GM21619 (cell line): ENCODE measurements around the gene XPO4.
"Not testable (repeated sequence)": the region's sequence is repeated elsewhere in the genome, so short reads cannot be mapped to it uniquely, and the experiment has no call there.

ENCODE experiments used
- ATAC-seq: cut with Tn5 transposase; IDR thresholded peaks from one replicate; pipeline ENCODE4 v1.9.1; 2021; ENCODE audit not compliant: unreplicated experiment

Gene XPO4

DNA sequence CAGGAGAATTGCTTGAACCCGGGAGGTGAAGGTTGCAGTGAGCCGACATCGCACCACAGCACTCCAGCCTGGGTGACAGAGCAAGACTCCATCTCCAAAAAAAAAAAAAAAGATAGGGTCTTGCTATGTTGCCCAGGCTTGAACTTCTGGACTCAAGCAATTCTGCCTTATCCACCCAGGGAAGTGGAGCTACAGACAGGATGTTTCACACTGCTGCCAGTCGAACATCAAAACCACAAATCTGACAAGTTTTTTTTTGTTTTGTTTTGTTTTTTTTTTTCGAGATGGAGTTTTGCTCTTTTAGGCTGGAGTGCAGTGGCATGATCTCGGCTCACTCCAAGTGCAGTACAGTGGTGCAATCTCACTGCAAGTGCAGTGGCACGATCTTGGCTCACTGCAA, 10.8 kb downstream of the XPO4 start:
- no peak for ATAC-seq

- ATAC-seq = no peak
These were observed 11.5 kb downstream of the XPO4 start for GRCh38 chr13:20891034-20891433.

GRCh38 chr13:20890540-20890939, 12.0 kb downstream of the XPO4 start:
- ATAC-seq = not testable (repeated sequence)

DNA sequence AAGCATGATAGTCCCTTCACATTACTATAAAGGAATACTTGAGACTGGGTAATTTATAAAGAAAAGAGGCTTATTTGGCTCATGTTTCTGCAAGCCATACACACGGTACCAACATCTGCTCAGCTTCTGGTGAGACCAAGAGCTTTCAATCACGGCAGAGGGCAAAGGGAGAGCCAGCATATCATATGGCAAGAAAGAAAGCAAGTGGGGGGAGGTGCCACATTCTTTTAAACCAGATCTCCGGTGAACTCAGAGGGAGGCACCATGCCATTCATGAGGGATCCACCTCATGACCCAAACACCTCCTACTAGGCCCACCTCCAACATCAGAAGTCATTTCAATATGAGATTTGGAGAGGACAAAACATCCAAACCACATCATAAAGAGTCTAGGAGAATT, 20.3 kb downstream of the XPO4 start:
- ATAC-seq = no peak

DNA sequence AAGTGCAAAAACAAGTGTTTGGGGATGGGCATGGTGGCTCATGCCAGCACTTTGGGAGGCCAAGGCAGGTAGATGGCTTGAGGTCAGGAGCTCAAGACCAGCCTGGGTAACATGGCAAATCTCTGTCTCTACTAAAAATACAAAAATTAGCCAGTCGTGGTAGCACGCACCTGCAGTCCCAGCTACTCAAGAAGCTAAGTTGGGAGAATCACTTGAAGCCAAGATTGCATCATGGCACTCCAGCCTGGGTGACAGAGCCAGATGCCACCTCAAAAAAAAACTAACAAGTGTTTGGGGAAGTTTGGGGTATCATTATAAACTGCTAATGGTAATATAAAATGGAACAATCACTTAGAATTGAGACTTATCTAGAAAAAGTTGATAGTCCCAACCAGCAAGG, 24.6 kb downstream of the XPO4 start:
- no peak for ATAC-seq

DNA sequence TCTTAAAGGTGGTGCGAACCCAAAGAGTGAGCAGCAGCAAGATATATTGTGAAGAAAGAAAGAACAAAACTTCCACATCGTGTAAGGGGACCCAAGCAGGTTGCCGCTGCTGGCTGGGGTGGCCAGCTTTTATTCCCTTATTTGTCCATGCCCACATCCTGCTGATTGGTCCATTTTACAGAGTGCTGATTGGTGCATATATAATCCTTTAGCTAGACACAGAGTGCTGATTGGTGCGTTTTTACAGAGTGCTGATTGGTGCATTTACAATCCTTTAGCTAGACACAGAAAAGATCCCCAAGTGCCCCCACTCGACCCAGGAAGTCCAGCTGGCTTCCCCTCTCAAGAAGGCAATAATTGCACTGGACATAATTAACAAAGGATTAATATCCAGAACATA, 25.7 kb downstream of the XPO4 start:
- ATAC-seq = not testable (repeated sequence)

GRCh38 chr13:20874439-20874838, 28.1 kb downstream of the XPO4 start:
- ATAC-seq = not testable (repeated sequence)

GRCh38 chr13:20873348-20873747, 29.2 kb downstream of the XPO4 start:
- ATAC-seq = no peak

DNA sequence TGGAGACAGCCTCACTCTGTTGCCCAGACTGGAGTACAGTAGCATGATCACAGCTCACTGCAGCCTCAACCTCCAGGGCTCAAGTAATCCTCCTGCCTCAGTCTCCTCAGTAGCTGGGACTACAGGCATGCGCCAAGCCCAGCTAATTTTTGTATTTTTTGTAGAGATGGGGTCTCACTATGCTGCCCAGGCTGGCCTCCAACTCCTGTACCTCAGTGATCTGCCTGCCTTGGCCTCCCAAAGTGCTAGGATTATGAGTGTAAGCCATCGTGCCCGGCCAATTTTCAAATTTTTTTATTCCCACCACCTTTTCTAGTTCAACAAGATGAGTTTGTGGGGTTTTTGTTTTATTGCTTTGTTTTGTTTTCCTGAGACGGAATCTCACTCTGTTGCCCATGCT, 31.7 kb downstream of the XPO4 start:
- no peak for ATAC-seq

GRCh38 chr13:20869540-20869939, 33.0 kb downstream of the XPO4 start:
- no peak for ATAC-seq

- ATAC-seq = no peak
These were observed 35.1 kb downstream of the XPO4 start for GRCh38 chr13:20867408-20867807.

GRCh38 chr13:20861666-20862065, 40.9 kb downstream of the XPO4 start:
- ATAC-seq = not testable (repeated sequence)

- ATAC-seq = no peak
These were observed 41.7 kb downstream of the XPO4 start for GRCh38 chr13:20860844-20861243.

DNA sequence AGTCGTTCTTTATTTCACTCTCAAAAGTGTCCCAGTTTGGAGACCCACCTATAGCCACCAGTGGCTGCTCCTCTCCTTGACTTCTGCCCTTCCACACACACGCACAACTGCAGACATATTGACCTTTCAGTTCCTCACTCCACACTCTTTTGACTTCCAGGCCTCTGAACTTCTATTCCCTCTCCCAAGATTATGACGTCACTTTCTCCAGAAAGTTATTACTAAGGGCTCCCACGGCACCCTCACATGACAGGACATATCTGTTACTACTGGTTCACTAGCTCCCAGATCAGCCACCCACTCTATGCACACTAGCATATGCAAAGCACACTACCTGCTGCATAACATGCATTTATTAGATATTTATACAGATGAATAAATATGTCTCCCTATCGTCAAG, 45.9 kb downstream of the XPO4 start:
- no peak for ATAC-seq

GRCh38 chr13:20851844-20852402, 50.6 kb downstream of the XPO4 start:
- no peak for ATAC-seq

DNA sequence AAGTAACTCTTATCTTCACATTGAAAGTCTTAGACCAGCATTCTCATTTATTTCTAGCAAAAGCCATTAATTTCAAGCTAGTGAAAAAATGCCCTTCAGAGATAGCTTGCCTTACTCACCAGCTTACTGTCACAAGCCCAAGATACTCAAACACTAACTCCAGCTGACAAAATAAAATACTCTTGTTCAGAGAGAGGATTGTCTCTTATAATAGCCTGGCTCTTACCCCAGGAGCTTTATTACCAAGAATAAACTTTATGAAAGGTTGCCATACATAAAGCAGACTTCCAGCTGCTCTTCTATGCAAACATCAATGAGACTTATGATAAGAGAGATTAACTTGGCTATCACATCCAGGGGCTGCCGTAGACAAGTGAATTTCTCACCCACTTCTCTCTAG, 53.6 kb downstream of the XPO4 start:
- no peak for ATAC-seq

- no peak for ATAC-seq
These were observed 54.3 kb downstream of the XPO4 start for GRCh38 chr13:20848203-20848602.

DNA sequence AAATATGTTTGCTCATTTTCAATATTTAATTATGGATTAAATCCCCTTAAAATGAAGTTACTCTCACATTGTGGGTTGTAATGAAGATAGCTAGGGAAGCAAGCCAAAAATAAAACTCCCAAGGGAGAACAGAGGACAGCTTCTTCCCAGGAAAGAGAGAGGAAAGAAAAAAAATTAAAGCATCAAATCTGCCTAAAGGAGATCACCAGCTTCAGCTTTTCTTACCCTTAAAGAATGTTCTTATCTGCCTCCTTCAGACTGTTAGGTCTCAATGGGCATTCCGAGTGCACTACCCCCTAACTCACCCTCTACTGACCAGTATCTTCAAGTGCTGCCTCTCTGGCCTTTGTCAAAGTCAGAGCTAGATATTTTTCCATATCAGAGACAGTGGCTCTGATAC, 55.2 kb downstream of the XPO4 start:
- ATAC-seq = no peak

DNA sequence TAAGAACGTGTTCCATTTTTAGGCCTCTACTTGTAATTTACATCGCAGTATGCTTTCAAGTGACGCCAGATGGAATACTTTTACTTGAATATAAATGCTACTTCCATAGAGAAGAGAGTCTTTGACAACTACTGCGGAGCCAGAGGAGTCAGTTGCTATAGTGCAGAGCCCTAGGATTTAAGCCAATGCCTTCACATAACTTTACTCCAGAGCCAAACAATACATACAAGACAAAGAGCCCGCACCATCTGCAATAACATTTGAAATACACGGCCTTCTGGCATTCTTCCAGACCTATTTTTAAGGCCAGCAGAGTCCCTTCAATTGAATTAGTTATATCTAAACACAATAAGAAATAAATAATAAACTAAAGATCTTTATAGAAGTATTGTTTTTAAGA, 59.4 kb downstream of the XPO4 start:
- no peak for ATAC-seq

DNA sequence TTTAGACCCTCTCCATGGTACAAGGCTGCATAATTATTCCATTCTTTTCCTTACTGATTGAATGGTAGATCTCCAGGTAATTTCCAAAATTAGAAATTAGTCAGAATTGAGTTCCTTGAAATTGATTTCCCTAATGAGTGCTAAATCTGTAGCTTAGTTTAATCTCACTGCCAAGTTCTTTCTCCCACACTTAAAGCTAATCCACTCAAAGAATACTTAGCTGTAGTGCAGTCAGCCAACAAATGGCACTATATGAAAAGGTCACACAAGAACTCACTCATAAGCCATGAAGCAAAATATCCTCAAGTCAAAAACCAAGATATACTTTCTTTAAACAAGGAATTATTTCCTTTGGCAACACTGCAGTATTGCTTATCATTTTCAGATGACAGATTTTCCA, 62.0 kb downstream of the XPO4 start:
- no peak for ATAC-seq

DNA sequence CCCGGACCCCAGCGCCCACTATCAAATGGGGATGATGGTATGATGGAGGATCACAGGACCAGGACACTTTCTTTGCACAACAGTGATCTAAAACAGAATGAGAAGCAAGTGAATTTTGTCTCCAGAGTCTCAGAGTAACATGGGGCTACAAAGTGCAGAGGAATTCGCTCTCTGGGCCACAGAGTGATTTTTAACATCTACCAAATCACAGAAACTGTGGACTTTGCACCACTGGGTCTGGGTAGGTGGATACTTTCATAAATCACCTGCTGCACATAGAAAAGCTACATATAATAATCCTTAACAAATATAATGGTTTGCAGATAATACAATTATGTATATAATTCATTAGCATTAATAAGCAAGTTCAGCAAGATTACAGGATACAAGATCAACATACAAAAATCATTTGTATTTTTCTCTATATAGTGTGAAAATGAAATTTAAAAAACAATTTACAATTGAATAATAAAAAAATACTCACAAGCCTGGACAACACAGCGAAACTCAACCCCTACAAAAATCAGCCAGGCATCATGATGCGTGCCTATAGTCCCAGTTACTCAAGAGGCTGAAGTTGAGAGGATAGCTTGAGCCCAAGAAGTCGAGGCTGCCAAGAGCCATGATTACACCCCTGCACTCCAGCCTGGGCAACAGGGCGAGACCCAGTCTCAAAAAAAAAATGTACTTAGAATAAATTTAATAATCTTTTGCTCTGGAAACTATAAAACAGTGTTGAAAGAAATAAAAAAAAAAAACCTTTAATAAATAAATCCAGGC, 68.5 kb downstream of the XPO4 start:
- ATAC-seq = no peak

GRCh38 chr13:20832861-20833260, 69.7 kb downstream of the XPO4 start:
- no peak for ATAC-seq

GRCh38 chr13:20831933-20832332, 70.6 kb downstream of the XPO4 start:
- no peak for ATAC-seq
